PC-3 (cell line): ENCODE results near the gene LHX2.

Experiments used
- CTCF ChIP-seq: fragments of 300-600 bp; sonication (generic); conservative IDR thresholded peaks from 2 replicates; pipeline ENCODE4 v1.5.1; 2017; ENCODE audit warnings: antibody characterized with exemption, low read depth, mild to moderate bottlenecking, low read length
- EZH2 ChIP-seq: fragments of 300-600 bp; sonication (generic); IDR thresholded peaks from one replicate; pipeline ENCODE4 v1.6.1; 2017; ENCODE audit warnings: antibody characterized with exemption, mild to moderate bottlenecking, low read length; ENCODE audit not compliant: unreplicated experiment
- EZH2phosphoT487 ChIP-seq: fragments of 300-600 bp; sonication (generic); IDR thresholded peaks from 2 replicates; pipeline ENCODE4 v1.6.1; 2018; ENCODE audit warnings: mild to moderate bottlenecking, antibody characterized with exemption, low read length, borderline replicate concordance

- no peak for TF ChIP-seq EZH2phosphoT487
- peak; percentile 44 for TF ChIP-seq EZH2
- no peak for TF ChIP-seq CTCF
Measured at GRCh38 chr9:124000161-124000783, 11.3 kb upstream of the LHX2 start.
